Body of pancreas (tissue), 4 donors: ENCODE data around the gene CFAP46. TPM values are rescaled to one million over a fixed set of nuclear protein-coding genes. Genes with fewer than 3 reads are reported as not detected.

Experiments used
- ATAC-seq: fragments of 150-250 bp; one replicate; pipeline ENCODE4 v1.9.1; 2016
- DNase-seq, 4 donors: peaks; one replicate each; pipeline ENCODE4 v3.0.0-alpha.2; 2019
- H3K27ac ChIP-seq, 4 donors: fragments of 200-600 bp; sonication (generic); 1 replicate in 3 of 4; 2 replicates in 1 of 4; pipeline versions ENCODE4 v1.5.1 to v1.6.1; 2016 to 2019; ENCODE audit warnings: mild to moderate bottlenecking in 1 of 4, mixed read lengths in 1 of 4, moderate library complexity in 1 of 4
- H3K27me3 ChIP-seq, 2 donors: fragments of 200-600 bp; sonication (generic); one replicate each; pipeline ENCODE4 v1.6.0; 2016; ENCODE audit warnings: mild to moderate bottlenecking in 1 of 2
- H3K36me3 ChIP-seq, 2 donors: fragments of 200-600 bp; sonication (generic); replicated peaks in 1 of 2; 2 replicates each; pipeline ENCODE4 v1.5.1; 2016; ENCODE audit warnings: low read depth in 2 of 2; ENCODE audit not compliant: insufficient read depth in 1 of 2
- H3K4me1 ChIP-seq: fragments of 200-600 bp; sonication (generic); one replicate; pipeline ENCODE4 v1.6.0; 2016
- H3K4me3 ChIP-seq, 2 donors: fragments of 200-600 bp; sonication (generic); 1 replicate in 1 of 2; 2 replicates in 1 of 2; pipeline ENCODE4 v1.5.1; 2016 to 2019
- H3K9me3 ChIP-seq, 3 donors: fragments of 200-600 bp; sonication (generic); 1 replicate in 2 of 3; 2 replicates in 1 of 3; pipeline ENCODE4 v1.5.1; 2016
- POLR2A ChIP-seq, 3 donors: fragments of 450-650 bp; IDR thresholded peaks; one replicate each; pipeline ENCODE4 v1.6.1; 2016; ENCODE audit warnings: antibody characterized with exemption in 3 of 3, mild to moderate bottlenecking in 2 of 3
- WGBS, 2 donors: methylation state at CpG; one replicate each; pipeline ENCODE4 v1.1.5; 2017; 5-methylcytosine and 5-hydroxymethylcytosine counted together
- intact Hi-C: fragments of 100-400 bp; cut with DNase I; formaldehyde crosslinking; loops from one replicate; pipeline ENCODE4 v1.15.1; 2023
- total RNA-seq, 2 donors: library from RNA; depleted of rRNA; stranded (reverse); fragments of >200 nt; gene quantifications; one replicate each; pipeline ENCODE4 v1.1.0, GENCODE V29; 2016
- TF ChIP-seq, protein P1 (sequence below), 7 experiments: fragments of 450-650 bp in 4 of 7; fragments of 200-600 bp in 3 of 7; sonication (generic) in 3 of 7; IDR thresholded peaks; one replicate each; pipeline ENCODE4 v1.5.1; 2016 to 2019; ENCODE audit warnings: antibody characterized with exemption in 7 of 7

Gene CFAP46
- total RNA-seq, 2 donors from 2014 or later: 0.33 to 0.52 TPM

DNA sequence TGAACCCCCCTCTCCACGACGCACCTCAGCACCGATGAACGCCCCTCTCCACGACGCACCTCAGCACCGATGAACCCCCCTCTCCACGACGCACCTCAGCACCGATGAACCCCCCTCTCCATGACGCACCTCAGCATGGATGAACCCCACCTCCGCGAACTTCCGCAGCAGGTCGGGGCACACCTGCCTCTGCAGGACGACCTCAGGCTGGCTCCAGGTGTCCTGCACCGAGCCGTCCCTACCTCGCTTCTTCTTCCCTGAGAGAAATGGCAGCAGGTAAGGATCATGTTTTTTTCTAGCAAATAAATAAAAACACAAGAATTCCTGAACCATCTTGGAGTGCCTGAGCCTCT lies 24.1 kb downstream of the CFAP46 start:
- no peaks in the 10 kb centered on the region for H3K4me1 ChIP-seq
- no peaks in the 10 kb centered on the region for H3K36me3 ChIP-seq
- intact Hi-C loops: no loop called here
- no peak overlapping the region for H3K4me3 ChIP-seq
- H3K9me3 ChIP-seq: no peaks in the 10 kb centered on the region
- TF ChIP-seq, protein P1, sequence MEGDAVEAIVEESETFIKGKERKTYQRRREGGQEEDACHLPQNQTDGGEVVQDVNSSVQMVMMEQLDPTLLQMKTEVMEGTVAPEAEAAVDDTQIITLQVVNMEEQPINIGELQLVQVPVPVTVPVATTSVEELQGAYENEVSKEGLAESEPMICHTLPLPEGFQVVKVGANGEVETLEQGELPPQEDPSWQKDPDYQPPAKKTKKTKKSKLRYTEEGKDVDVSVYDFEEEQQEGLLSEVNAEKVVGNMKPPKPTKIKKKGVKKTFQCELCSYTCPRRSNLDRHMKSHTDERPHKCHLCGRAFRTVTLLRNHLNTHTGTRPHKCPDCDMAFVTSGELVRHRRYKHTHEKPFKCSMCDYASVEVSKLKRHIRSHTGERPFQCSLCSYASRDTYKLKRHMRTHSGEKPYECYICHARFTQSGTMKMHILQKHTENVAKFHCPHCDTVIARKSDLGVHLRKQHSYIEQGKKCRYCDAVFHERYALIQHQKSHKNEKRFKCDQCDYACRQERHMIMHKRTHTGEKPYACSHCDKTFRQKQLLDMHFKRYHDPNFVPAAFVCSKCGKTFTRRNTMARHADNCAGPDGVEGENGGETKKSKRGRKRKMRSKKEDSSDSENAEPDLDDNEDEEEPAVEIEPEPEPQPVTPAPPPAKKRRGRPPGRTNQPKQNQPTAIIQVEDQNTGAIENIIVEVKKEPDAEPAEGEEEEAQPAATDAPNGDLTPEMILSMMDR (IDR thresholded peaks at IDR 0.05): no peak
- no peaks in the 10 kb centered on the region for H3K27me3 ChIP-seq
- H3K27ac ChIP-seq: no peak overlapping the region
- 73 to 74% methylated on average over 7 to 11 of the region's 19 CpGs for WGBS, 2 donors
- ATAC-seq (no peak), DNase-seq (no peak)

DNA sequence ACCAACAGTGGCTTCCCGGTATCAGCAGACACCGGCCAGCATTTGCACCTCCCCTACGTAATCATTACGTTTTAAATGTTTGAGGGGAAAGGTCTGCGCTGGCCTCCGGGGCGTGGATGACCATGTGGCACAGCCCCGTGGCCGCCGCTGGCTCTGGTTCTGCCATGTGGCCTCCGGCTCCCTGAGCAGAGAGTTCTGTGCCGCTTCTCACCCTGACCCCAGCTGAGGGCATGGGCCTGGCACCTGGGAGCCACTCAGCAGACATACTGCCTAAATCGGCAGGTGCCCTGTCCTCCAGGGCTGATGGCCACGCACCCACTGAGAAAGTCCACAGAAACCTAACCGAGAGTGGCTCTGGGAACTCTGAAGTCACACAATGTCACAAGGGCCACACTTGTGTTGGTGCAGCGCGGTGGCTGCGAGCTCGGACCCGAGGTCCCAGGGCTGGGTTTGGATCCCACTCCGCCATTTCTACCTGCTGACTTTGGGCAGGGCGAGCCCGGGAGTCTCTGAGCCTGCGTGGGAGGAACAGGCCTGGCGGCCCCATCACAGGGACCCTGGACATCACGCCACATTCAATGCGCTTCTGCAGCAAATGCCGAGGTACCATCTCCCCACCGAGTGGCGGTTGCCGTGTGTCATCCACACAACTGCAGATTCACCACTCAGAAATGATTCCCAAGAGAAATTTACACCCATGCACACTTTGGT lies 25.3 kb downstream of the CFAP46 start:
- 68 to 79% methylated on average over 19 to 31 of the region's 31 CpGs for WGBS, 2 donors
- TF ChIP-seq POLR2A (IDR thresholded peaks at IDR 0.05): no peak
- TF ChIP-seq, protein P1 (IDR thresholded peaks at IDR 0.05): no peak
- Histone ChIP-seq H3K27me3 (no peaks in the 10 kb centered on the region), H3K27ac (no peak overlapping the region), H3K4me1 (no peaks in the 10 kb centered on the region), H3K36me3 (no peaks in the 10 kb centered on the region), H3K9me3 (no peaks in the 10 kb centered on the region), H3K4me3 (no peak overlapping the region)
- ATAC-seq (no peak), DNase-seq (peak in 1 of 4 donors; percentile 7)
- intact Hi-C loops: no loop called here

DNA sequence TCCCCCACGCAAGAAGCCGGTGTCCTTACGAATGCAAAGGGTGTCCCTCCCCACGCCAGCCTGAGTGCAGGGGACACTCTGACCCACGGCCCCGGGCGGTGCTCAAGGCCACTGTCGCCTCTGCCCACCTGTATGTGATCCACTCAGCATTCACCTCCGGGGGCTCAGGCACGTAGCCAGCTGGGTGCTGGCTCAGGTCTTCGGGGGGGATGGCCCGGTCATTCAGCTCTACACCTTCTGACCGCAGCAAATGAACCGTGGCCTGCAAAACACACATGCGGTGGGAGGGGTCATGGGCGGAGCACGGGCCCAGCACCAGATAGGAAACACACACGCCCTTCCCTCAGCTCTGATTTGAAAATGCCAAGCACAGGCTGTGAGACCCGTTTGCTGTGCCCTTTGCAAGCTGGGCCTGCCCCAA lies 25.9 kb downstream of the CFAP46 start:
- H3K27ac ChIP-seq: no peak overlapping the region
- 69 to 75% methylated on average over 15 to 19 of the region's 19 CpGs for WGBS, 2 donors
- TF ChIP-seq, protein P1 (IDR thresholded peaks at IDR 0.05): no peak
- no peak for TF ChIP-seq POLR2A (IDR thresholded peaks at IDR 0.05)
- no peaks in the 10 kb centered on the region for H3K27me3 ChIP-seq
- intact Hi-C loops: no loop called here
- H3K4me3 ChIP-seq: no peak overlapping the region
- H3K9me3 ChIP-seq: no peaks in the 10 kb centered on the region
- no peak for ATAC-seq
- DNase-seq: no peak
- H3K4me1 ChIP-seq: no peaks in the 10 kb centered on the region
- no peaks in the 10 kb centered on the region for H3K36me3 ChIP-seq

DNA sequence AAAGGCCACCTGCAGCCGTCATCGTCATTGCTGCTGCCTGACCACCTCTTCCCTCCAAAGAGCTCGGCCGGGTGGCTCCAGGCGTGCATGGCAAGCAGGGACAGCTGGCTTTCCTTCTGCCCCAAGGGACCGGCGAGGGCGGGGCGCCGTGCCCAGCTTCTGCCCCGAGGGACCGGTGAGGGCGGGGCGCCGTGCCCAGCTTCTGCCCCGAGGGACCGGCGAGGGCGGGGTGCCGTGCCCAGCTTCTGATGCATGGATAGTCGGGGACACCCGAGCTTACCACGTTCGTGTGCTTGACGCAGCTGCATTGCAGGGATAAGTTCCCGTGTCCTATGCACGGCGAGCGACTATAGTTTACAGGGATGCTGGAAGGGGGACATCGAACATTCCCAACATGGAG lies 27.0 kb downstream of the CFAP46 start:
- Histone ChIP-seq H3K4me1 (no peaks in the 10 kb centered on the region), H3K9me3 (no peaks in the 10 kb centered on the region), H3K36me3 (no peaks in the 10 kb centered on the region), H3K4me3 (no peak overlapping the region), H3K27ac (no peak overlapping the region), H3K27me3 (no peaks in the 10 kb centered on the region)
- 69 to 83% methylated on average over 9 to 26 of the region's 30 CpGs for WGBS, 2 donors
- no peak for DNase-seq
- intact Hi-C loops: no loop called here
- ATAC-seq: no peak
- TF ChIP-seq, protein P1 (IDR thresholded peaks at IDR 0.05): no peak
- TF ChIP-seq POLR2A (IDR thresholded peaks at IDR 0.05): no peak

DNA sequence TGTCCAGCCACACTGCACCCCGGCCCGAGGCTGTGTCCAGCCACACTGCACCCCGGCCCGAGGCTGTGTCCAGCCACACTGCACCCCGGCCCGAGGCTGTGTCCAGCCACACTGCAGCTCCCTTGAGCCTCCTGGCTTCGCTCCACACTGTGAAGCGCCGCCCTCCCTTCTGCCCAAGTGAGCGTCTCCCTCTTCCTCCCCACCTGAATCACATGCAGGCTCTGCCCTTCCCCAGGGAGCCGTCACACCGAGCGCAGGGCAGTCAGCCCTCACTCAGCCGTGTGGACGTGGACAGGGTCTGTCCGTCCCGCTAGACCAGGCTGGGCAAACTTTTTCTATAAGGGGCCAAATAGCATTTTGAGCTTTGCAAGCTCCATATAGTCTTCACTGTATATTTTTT lies 27.6 kb downstream of the CFAP46 start:
- DNase-seq (no peak), ATAC-seq (no peak)
- Histone ChIP-seq H3K9me3 (no peaks in the 10 kb centered on the region), H3K4me1 (no peaks in the 10 kb centered on the region), H3K4me3 (no peak overlapping the region), H3K36me3 (no peaks in the 10 kb centered on the region), H3K27ac (no peak overlapping the region), H3K27me3 (no peaks in the 10 kb centered on the region)
- 62 to 80% methylated on average over 11 to 13 of the region's 17 CpGs for WGBS, 2 donors
- TF ChIP-seq, protein P1 (IDR thresholded peaks at IDR 0.05): no peak
- TF ChIP-seq POLR2A (IDR thresholded peaks at IDR 0.05): no peak
- intact Hi-C loops: no loop called here
